LHCN-M2 (cell line): ENCODE results near the gene COLEC12. TPM values are rescaled to one million over a fixed set of nuclear protein-coding genes. Genes with fewer than 3 reads are reported as not detected.

Source experiments
- DNase-seq: peaks from one replicate; pipeline ENCODE4 v3.0.0-alpha.2; 2012; ENCODE audit warnings: low read depth
- total RNA-seq: library from RNA; depleted of rRNA; stranded (reverse); fragments of >200 nt; gene quantifications from 2 replicates; pipeline ENCODE4 v1.2.3, GENCODE V29; 2014

Gene COLEC12
- total RNA-seq, 1 experiment from 2014 or later = 1.1 TPM

DNA sequence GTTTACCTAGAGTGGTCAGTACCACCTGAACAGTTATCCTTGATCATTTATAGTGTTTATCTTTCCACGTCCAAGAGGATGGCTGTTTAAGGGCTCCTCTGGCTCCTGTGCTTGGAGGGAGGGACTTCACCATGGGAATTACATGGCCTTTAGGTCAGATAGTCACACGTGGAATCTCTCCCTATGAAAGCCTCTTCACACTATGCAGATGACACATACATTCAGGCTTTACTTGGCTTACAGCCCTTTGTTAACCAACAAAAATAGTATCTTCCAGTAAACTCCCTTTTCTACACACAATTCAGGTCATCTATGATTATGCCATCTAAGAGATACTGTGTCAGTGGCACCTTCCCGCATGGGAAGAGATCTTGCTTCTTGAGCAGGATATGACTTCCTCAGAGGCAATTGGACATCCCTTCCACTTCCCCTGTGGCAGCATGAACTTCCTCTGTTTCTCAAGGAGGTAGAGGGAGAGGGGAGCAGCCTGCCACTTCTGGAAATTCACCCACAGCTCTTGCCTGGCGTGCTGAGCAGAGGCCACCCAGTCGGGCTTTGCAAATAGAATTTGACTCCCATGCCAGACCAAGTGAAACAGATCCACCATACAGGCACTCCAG is 53.5 kb downstream of the COLEC12 start:
- peak; percentile 19 for DNase-seq

DNA sequence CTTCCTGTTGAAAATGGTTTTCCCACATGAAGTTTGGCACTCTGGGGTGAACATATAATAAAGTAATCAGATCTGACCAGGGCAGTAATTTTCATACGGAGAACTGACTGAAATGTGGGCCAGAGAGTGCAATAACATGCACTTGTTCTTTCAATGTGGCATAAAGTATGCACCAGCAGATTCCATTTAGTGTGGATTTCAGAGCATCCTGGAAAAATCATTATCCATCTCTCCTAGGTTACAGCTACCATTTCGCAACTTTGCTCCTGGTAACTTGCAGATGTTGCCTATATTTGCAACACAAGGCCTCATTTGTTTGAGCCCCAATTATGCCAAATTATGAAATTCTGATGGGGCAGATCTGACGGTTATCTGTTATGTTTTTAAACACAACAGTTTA is 55.4 kb downstream of the COLEC12 start:
- DNase-seq = no peak

DNA sequence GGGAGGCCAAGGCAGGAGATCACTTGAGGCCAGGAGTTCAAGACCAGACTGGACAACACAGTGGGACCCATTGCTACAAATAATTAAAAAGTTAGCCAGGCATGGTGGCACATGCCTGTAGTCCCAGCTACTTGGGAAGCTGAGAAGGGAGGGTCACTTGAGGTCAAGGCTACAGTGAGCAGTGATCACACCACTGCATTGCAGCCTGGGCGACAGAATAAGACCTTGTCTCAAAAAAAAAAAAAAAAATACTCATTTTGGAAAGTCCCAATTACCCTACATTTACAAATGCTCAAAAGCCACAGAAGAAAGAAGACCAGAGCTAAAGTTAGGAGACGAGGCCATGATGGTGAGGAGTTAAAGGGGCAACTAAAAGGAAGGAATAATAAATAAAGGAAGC is 61.9 kb downstream of the COLEC12 start:
- DNase-seq = no peak

- peak; percentile 29 for DNase-seq
Measured at GRCh38 chr18:435940-436339, 64.6 kb downstream of the COLEC12 start.

GRCh38 chr18:434410-434809 is 66.1 kb downstream of the COLEC12 start:
- no peak for DNase-seq

DNA sequence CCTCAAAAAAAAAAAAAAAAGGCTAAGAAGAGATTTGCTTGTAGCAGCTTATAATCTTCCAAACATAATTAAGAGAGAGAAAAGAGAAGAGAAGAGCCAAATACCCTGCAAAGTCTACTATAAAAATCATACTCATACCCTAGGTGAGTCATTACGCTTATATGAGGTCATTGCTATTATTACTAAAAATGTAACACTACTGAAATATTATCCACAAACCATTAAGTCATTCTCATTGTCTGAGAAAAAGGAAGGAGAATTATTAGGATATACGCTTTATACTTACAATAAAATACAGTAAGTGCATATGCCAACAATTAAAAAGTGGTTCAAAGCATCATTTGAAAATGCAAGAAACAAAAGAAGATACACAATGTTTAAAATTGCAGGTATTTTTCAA is 66.5 kb downstream of the COLEC12 start:
- peak; percentile 55 for DNase-seq

DNA sequence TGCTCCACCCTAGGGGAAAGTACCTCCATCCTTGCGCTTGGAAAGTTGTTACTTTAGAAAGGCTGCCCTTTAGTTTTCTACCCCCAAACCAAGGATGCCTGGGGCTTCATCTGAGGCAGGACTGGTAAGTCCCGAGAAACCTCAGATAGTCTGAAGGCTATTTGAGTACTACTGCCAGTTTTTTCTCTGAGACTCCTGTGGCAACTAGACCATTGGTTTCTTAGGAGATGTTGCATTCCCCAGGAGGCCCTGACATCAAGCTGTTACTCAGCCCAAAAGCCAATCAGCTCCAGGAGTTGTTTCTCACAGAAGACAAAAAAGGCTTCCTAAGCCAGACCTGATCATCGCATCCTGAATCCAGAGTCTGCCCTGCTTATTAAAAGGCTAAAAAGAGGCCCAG is 67.2 kb downstream of the COLEC12 start:
- DNase-seq = no peak

GRCh38 chr18:432791-433190 is 67.7 kb downstream of the COLEC12 start:
- no peak for DNase-seq

DNA sequence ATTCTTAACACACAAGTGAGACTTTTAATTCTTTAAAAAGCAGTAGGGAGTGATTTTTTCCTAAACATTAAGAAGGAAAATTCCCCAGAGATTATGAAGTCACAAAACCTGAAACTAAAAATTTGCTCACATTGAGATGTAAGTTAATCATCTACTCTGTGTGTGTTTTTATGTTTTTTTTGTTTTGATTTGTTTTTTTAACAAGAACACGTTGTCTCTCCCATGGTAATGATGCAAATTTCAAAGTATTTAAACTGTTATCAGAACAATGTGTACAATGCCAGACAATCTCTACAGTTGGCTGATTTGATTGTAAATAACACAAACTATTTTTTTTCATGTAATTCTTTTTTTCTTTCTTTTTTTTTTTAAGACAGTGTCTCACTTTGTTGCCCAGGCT is 71.5 kb downstream of the COLEC12 start:
- peak; percentile 55 for DNase-seq

GRCh38 chr18:427005-427404 is 73.5 kb downstream of the COLEC12 start:
- no peak for DNase-seq

GRCh38 chr18:425106-425745 is 75.3 kb downstream of the COLEC12 start:
- no peak for DNase-seq

GRCh38 chr18:424668-425067 is 75.8 kb downstream of the COLEC12 start:
- no peak for DNase-seq

- no peak for DNase-seq
Measured at GRCh38 chr18:424071-424661, 76.3 kb downstream of the COLEC12 start.

- no peak for DNase-seq
Measured at GRCh38 chr18:422966-423365, 77.5 kb downstream of the COLEC12 start.

DNA sequence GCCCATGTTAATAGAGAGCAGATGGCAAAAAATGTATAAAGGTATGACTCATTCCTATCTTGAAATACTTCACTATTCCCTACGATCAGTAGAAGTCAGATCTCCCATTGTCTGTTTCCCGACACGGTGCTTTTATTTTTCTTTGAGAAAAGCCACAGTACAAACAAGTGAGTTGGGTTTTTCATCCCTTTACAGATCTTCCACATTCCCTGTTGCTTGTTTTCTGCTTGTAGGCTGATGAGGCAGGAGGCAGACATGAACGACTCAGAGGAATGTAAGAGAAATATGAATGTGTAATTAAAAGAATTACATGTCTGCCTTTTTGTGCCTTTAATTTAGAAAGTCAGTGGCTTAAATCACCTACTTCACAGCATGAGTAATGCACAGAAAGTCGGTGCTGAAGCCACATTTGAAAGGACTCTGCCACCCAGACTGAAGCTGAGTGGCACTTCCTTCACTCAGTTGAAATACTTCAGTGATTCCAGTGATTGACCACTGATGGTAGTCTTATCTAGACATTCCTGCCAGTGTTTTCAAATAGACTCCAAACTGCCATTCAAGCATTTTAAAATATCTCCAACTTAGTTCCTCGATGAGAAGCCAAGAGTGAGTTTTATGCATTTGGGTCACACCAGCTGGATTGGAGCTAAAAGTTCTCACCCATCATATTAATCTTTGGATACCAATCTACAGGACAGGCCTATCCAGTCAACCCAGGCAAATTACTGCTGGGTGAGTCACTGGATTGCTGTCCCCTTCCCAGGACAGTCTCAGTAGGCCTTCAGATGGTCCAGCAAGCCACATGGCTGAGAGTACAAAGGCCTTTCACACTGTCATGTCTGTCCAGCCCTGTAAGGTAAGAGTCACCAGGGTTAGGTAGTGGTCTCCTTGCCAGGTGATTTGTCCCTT is 79.0 kb downstream of the COLEC12 start:
- peak; percentile 47 for DNase-seq

GRCh38 chr18:420661-421246 is 79.7 kb downstream of the COLEC12 start:
- DNase-seq = no peak

DNA sequence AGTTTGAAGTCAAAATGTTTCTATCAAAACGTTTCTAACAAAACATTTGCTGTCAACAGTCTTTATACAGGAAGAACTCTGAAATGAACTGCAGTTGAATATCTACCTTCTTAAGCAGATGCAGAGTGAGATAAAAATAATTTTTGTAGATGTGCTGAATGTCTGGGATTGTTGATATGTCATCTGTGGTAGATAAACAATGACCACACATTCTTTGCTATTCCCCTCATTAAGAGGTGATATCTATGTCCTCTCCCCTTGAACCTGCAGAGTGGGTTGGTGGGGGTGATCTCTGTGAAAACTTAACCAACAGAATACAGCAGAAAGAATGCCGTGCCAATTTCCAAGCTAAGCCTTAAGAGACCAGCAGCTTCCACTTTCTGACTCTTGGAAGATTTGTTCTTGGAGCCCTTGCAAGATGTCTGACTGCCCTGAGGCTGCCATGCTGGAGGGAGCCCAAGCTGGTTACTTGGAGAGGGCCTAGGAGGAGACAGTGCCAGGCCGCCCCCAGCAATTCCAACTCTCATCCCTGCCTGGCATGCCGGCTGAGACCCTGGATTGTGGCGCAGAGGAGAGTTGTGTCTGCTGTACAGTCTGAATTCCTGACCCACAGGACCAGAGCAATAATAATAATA is 80.8 kb downstream of the COLEC12 start:
- no peak for DNase-seq

GRCh38 chr18:417495-417894 is 83.0 kb downstream of the COLEC12 start:
- no peak for DNase-seq

GRCh38 chr18:416930-417329 is 83.6 kb downstream of the COLEC12 start:
- no peak for DNase-seq

DNA sequence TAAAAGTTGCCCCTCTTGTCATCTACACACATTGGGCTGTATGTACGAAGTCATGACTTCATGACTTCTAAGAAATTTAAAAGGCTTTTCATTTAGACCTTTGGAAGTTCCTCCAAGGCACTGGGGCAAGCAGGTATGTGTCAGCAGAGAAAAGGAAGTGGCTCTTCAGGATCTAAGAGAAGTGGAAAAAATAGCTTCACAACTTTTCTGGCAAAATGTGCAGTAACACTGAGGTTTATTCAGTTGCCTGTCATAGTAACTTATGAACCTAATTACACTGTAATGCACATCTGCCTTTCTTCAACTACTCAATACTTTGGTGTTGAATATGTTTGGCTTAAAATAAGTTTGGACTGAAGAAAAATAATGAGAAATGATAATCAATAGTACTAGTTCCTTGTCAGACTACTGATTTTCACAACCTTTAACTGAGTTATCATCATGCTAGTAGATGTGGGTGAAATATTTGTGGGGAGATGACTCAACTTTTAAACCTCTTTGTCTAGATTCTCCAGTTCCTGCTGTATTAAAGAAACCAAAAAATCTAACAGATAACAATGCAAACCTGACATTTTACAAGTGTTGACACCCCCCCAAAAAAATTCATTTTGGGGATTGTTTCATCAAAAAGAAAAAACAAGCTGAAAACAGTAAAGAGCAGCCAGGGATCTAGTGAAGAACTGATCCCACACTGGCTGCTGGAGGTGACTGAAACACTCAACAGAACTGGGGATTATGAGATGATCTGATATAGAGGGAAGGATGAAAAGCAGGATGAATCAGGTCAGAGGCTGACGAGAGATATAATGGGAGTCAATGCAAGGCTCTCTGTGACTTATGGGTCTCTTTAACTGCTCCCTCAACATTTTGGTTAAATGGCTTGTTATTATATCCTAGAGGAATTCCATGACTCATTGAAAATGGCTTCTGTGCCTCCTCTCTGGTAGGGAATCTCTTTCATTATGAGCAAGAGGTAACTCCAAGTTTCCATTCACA is 84.6 kb downstream of the COLEC12 start:
- peak; percentile 83 for DNase-seq
